GM12891 (cell line): ENCODE data around the gene PTPRQ.
"Not testable (repeated sequence)": the region's sequence is repeated elsewhere in the genome, so short reads cannot be mapped to it uniquely, and the experiment has no call there.

Experiments used
- DNase-seq: peaks from one replicate; pipeline ENCODE4 v3.0.0; 2011; ENCODE audit warnings: low spot score; ENCODE audit not compliant: insufficient read length
- FAIRE-seq: peaks from 2 replicates; lab custom pipeline; 2011; peaks lifted over from hg19 to GRCh38; lab: Jason Lieb, UNC
- PAX5 ChIP-seq: IDR thresholded peaks from 2 replicates; pipeline ENCODE4 v1.6.1; 2011; ENCODE audit warnings: low read length, moderate library complexity, mild to moderate bottlenecking; ENCODE audit not compliant: insufficient read depth, severe bottlenecking
- POLR2A ChIP-seq: IDR thresholded peaks from 2 replicates; pipeline ENCODE4 v1.6.1; 2011; ENCODE audit warnings: low read depth, low read length, control low read depth
- POLR2AphosphoS5 ChIP-seq: IDR thresholded peaks from 2 replicates; pipeline ENCODE4 v1.6.1; 2011; ENCODE audit warnings: low read depth, low read length, control low read depth
- POU2F2 ChIP-seq: IDR thresholded peaks from 2 replicates; pipeline ENCODE4 v1.6.1; 2011; ENCODE audit warnings: low read depth, mild to moderate bottlenecking, control low read depth, low read length, moderate library complexity
- SPI1 ChIP-seq: IDR thresholded peaks from 2 replicates; pipeline ENCODE4 v1.6.1; 2011; ENCODE audit warnings: low read depth, low read length, control low read depth
- TAF1 ChIP-seq: IDR thresholded peaks from 2 replicates; pipeline ENCODE4 v1.6.1; 2011; ENCODE audit warnings: low read depth, low read length, control low read depth

The PTPRQ gene

GRCh38 chr12:80419644-80420043, 24.4 kb upstream of the PTPRQ start:
- DNase-seq (no peak), FAIRE-seq (no peak)
- no peak for TF ChIP-seq POLR2A
- TF ChIP-seq POU2F2 = no peak
- no peak for TF ChIP-seq POLR2AphosphoS5
- TF ChIP-seq PAX5 = no peak
- TF ChIP-seq SPI1 = no peak
- TF ChIP-seq TAF1 = no peak

- DNase-seq (no peak), FAIRE-seq (no peak)
- TF ChIP-seq PAX5 (no peak), POU2F2 (no peak), POLR2A (no peak)
Measured at GRCh38 chr12:80420075-80420474, 24.0 kb upstream of the PTPRQ start.

- FAIRE-seq = no peak
- TF ChIP-seq POLR2AphosphoS5 (no peak), PAX5 (no peak), TAF1 (no peak), POLR2A (no peak), POU2F2 (no peak), SPI1 (no peak)
Measured at GRCh38 chr12:80422550-80422949, 21.5 kb upstream of the PTPRQ start.

GRCh38 chr12:80432061-80432460, 12.0 kb upstream of the PTPRQ start:
- DNase-seq (no peak), FAIRE-seq (no peak)
- TF ChIP-seq POLR2AphosphoS5 (no peak), POLR2A (no peak), PAX5 (no peak), TAF1 (no peak), SPI1 (no peak), POU2F2 (no peak)

More at GRCh38 chr12:80422550-80422949, 21.5 kb upstream of the PTPRQ start:
- DNase-seq = no peak

- DNase-seq (no peak), FAIRE-seq (no peak)
- no peak for TF ChIP-seq SPI1
- no peak for TF ChIP-seq POLR2AphosphoS5
- no peak for TF ChIP-seq POU2F2
- no peak for TF ChIP-seq PAX5
- TF ChIP-seq TAF1 = no peak
Measured at GRCh38 chr12:80441921-80442320, 2.1 kb upstream of the PTPRQ start.

- FAIRE-seq (no peak), DNase-seq (no peak)
- TF ChIP-seq SPI1 (no peak), POU2F2 (no peak), POLR2AphosphoS5 (no peak), TAF1 (no peak), POLR2A (no peak), PAX5 (no peak)
Measured at GRCh38 chr12:80442426-80443222, 1.4 kb upstream of the PTPRQ start.

GRCh38 chr12:80445083-80445793, 1.2 kb downstream of the PTPRQ start:
- FAIRE-seq (no peak), DNase-seq (no peak)
- TF ChIP-seq SPI1 (no peak), TAF1 (no peak), POLR2AphosphoS5 (no peak), POLR2A (no peak), POU2F2 (no peak), PAX5 (no peak)

GRCh38 chr12:80456513-80456912, 12.5 kb downstream of the PTPRQ start:
- TF ChIP-seq SPI1 (no peak), POLR2A (no peak), TAF1 (no peak), POU2F2 (no peak), POLR2AphosphoS5 (no peak), PAX5 (no peak)
- no peak for DNase-seq
- FAIRE-seq = no peak

GRCh38 chr12:80460972-80461371, 16.9 kb downstream of the PTPRQ start:
- FAIRE-seq = no peak

GRCh38 chr12:80461851-80462250, 17.8 kb downstream of the PTPRQ start:
- FAIRE-seq, DNase-seq: not testable (repeated sequence)

More at GRCh38 chr12:80460972-80461371, 16.9 kb downstream of the PTPRQ start:
- DNase-seq = no peak
- no peak for TF ChIP-seq POU2F2
- no peak for TF ChIP-seq POLR2A
- no peak for TF ChIP-seq TAF1
- no peak for TF ChIP-seq SPI1
- TF ChIP-seq PAX5 = no peak
